NB4 (cell line): ENCODE results near the gene EPN3.

Source experiments
- DNase-seq: peaks from one replicate; pipeline ENCODE4 v3.0.0; 2010; ENCODE audit warnings: low read depth
- H3K4me3 ChIP-seq: one replicate; pipeline ENCODE4 v1.5.1; 2011; ENCODE audit warnings: mild to moderate bottlenecking, low read depth, low read length, moderate library complexity
- CTCF ChIP-seq: IDR thresholded peaks from one replicate; pipeline ENCODE4 v1.5.1; 2012; ENCODE audit warnings: low read depth, low read length
- MAX ChIP-seq: IDR thresholded peaks from 2 replicates; pipeline ENCODE4 v1.6.1; 2011; ENCODE audit warnings: low read depth, low read length
- MYC ChIP-seq: IDR thresholded peaks from 2 replicates; pipeline ENCODE4 v1.6.1; 2011; ENCODE audit warnings: low read depth, low read length
- POLR2A ChIP-seq: IDR thresholded peaks from 2 replicates; pipeline ENCODE4 v1.6.1; 2011; ENCODE audit warnings: mild to moderate bottlenecking; ENCODE audit not compliant: insufficient read length; ENCODE audit errors: extremely low read depth

Gene EPN3

GRCh38 chr17:50583641-50584040 is 51.1 kb downstream of the EPN3 start:
- TF ChIP-seq CTCF = no peak
- H3K4me3 ChIP-seq = no peak overlapping the region
- DNase-seq = no peak

GRCh38 chr17:50584116-50584515 is 51.6 kb downstream of the EPN3 start:
- no peak for TF ChIP-seq MAX
- TF ChIP-seq POLR2A = no peak
- TF ChIP-seq CTCF = no peak
- no peak for TF ChIP-seq MYC
- DNase-seq = no peak
- H3K4me3 ChIP-seq = no peak overlapping the region

- no peak for DNase-seq
- no peak for TF ChIP-seq POLR2A
- no peak for TF ChIP-seq CTCF
- TF ChIP-seq MYC = no peak
- TF ChIP-seq MAX = no peak
- H3K4me3 ChIP-seq = no peak overlapping the region
Observed at GRCh38 chr17:50584749-50585148, 52.2 kb downstream of the EPN3 start.

GRCh38 chr17:50585346-50585745 is 52.8 kb downstream of the EPN3 start:
- TF ChIP-seq POLR2A (no peak), MAX (no peak), MYC (no peak), CTCF (no peak)
- H3K4me3 ChIP-seq = no peak overlapping the region
- DNase-seq = no peak

- TF ChIP-seq CTCF = no peak
- no peak for TF ChIP-seq MAX
- TF ChIP-seq POLR2A = no peak
- TF ChIP-seq MYC = no peak
- no peak for DNase-seq
- H3K4me3 ChIP-seq = no peak overlapping the region
Observed at GRCh38 chr17:50585891-50586290, 53.4 kb downstream of the EPN3 start.

GRCh38 chr17:50586421-50587247 is 54.1 kb downstream of the EPN3 start:
- no peak for TF ChIP-seq MYC
- TF ChIP-seq CTCF = no peak
- no peak for TF ChIP-seq POLR2A
- DNase-seq = no peak
- H3K4me3 ChIP-seq = no peak overlapping the region
